Hepatic stellate cell (primary cell): ENCODE results near the gene MKNK2.
"Not testable (repeated sequence)": the region's sequence is repeated elsewhere in the genome, so short reads cannot be mapped to it uniquely, and the experiment has no call there.

Experiments
- DNase-seq: peaks from one replicate; pipeline ENCODE4 v3.0.0; 2011; ENCODE audit warnings: low spot score

Gene MKNK2

GRCh38 chr19:2050991-2051772 lies at the start of gene MKNK2:
TSS of gene MKNK2 (minus strand) at chr19:2051244. CDS start at chr19:2050851, 393 bp downstream.
- DNase-seq, result peak; percentile 97

GRCh38 chr19:2100719-2101061 lies 49.6 kb upstream of the MKNK2 start:
- DNase-seq, result no peak

- no peak for DNase-seq
Measured at GRCh38 chr19:2099937-2100718, 49.1 kb upstream of the MKNK2 start.

GRCh38 chr19:2099054-2099501 lies 48.0 kb upstream of the MKNK2 start:
- no peak for DNase-seq

- no peak for DNase-seq
Measured at GRCh38 chr19:2097886-2098327, 46.9 kb upstream of the MKNK2 start.

GRCh38 chr19:2097203-2097885 lies 46.3 kb upstream of the MKNK2 start:
- DNase-seq, result no peak

- DNase-seq, result peak; percentile 99
Measured at GRCh38 chr19:2096480-2097202, 45.6 kb upstream of the MKNK2 start, which contains the start of gene IZUMO4. TSS of gene IZUMO4 (plus strand) at chr19:2096915. CDS start at chr19:2096946, 31 bp downstream.

GRCh38 chr19:2096034-2096479 lies 45.0 kb upstream of the MKNK2 start, which contains the start of gene MOB3A:
TSS of gene MOB3A (minus strand) at chr19:2096326. CDS start at chr19:2078560, 17,766 bp downstream.
- peak; percentile 94 for DNase-seq

GRCh38 chr19:2091926-2092525 lies 41.0 kb upstream of the MKNK2 start:
- DNase-seq, result not testable (repeated sequence)

- DNase-seq, result no peak
Measured at GRCh38 chr19:2089727-2090053, 38.6 kb upstream of the MKNK2 start.

GRCh38 chr19:2089001-2089711 lies 38.1 kb upstream of the MKNK2 start:
- DNase-seq, result no peak

- no peak for DNase-seq
Measured at GRCh38 chr19:2087621-2088100, 36.6 kb upstream of the MKNK2 start.

- not testable (repeated sequence) for DNase-seq
Measured at GRCh38 chr19:2086695-2087620, 35.9 kb upstream of the MKNK2 start.

GRCh38 chr19:2084993-2085720 lies 34.1 kb upstream of the MKNK2 start:
- no peak for DNase-seq

- no peak for DNase-seq
Measured at GRCh38 chr19:2083174-2083854, 32.3 kb upstream of the MKNK2 start.

- DNase-seq, result no peak
Measured at GRCh38 chr19:2081873-2082810, 31.1 kb upstream of the MKNK2 start.
